ENCODE data around the gene AMBP.

DNA sequence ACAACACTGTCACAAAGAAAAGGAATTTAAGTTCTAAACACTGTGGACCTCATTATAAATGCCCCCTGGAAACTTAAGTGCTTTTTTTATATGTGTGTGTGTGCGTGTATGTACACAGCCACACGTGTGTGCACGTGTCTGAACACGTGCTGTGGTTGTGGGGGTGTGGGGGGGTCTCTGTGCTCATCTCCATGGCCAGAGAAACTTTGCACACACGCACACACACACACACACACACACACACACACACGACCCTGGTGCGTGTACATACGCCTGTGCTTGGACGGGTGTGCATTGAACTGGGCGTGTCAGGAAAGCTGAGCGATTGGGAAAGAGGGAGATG, 27.9 kb downstream of the AMBP start:
- TF ChIP-seq, protein P1, sequence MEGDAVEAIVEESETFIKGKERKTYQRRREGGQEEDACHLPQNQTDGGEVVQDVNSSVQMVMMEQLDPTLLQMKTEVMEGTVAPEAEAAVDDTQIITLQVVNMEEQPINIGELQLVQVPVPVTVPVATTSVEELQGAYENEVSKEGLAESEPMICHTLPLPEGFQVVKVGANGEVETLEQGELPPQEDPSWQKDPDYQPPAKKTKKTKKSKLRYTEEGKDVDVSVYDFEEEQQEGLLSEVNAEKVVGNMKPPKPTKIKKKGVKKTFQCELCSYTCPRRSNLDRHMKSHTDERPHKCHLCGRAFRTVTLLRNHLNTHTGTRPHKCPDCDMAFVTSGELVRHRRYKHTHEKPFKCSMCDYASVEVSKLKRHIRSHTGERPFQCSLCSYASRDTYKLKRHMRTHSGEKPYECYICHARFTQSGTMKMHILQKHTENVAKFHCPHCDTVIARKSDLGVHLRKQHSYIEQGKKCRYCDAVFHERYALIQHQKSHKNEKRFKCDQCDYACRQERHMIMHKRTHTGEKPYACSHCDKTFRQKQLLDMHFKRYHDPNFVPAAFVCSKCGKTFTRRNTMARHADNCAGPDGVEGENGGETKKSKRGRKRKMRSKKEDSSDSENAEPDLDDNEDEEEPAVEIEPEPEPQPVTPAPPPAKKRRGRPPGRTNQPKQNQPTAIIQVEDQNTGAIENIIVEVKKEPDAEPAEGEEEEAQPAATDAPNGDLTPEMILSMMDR (conservative IDR thresholded peaks at IDR 0.05): no peak
- no peak for TF ChIP-seq EZH2 (IDR thresholded peaks at IDR 0.05; ENCODE audit: low read depth)

Data from PC-9 (cell line).